ENCODE data around the gene ARL3. TPM values are rescaled to one million over a fixed set of nuclear protein-coding genes. Genes with fewer than 3 reads are reported as not detected.

The ARL3 gene
- total RNA-seq, 3 donors from 2014 or later, result 2.4 to 11.2 (median 4.4) TPM

DNA sequence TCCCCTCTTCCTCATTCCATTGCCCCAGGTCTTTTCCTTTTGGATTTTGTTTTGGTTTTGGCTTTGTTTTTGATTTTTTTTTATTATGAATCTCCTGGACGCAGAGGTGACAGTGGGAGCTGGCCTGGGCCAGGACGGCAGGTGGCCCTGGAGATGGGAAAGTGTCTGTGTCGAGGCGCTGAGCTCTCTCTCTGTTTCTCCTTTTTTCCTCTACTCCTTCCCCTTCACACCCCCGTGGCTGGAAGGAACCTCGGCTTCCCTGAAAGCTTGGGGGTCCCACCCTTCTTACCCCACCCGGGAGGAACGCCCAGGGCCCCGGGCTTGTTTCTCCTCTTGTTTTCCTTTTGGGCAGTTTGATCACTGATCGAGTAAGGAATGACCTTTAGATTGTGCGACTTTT, 56.7 kb downstream of the ARL3 start:
- DNase-seq (peak in 1 of 3 donors; percentile 40), ATAC-seq (no peak)
- no peaks in the 10 kb centered on the region for H3K9me3 ChIP-seq
- TF ChIP-seq CTCF (IDR thresholded peaks at IDR 0.05), result no peak
- no peak overlapping the region for H3K4me3 ChIP-seq
- H3K4me1 ChIP-seq (ENCODE audit: low read depth), result peaks cover 32% of the 10 kb centered on the region
- intact Hi-C loops (cut with DNase I, micrococcal nuclease), result no loop called here
- H3K36me3 ChIP-seq (ENCODE audit: low read depth), result no peaks in the 10 kb centered on the region

DNA sequence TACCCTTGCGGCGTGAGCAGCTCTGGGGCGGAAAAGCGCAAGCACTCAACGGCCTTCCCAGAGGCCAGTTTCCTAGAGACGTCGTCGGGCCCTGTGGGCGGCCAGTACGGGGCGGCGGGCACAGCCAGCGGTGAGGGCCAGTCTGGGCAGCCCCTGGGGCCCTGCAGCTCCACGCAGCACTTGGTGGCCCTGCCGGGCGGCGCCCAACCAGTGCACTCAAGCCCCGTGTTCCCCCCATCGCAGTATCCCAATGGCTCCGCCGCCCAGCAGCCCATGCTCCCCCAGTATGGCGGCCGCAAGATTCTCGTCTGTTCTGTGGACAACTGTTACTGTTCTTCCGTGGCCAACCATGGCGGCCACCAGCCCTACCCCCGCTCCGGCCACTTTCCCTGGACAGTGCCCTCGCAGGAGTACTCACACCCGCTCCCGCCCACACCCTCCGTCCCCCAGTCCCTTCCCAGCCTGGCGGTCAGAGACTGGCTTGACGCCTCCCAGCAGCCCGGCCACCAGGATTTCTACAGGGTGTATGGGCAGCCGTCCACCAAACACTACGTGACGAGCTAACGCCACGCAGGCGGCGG, 57.3 kb downstream of the ARL3 start:
- H3K4me1 ChIP-seq (ENCODE audit: low read depth), result peaks cover 33% of the 10 kb centered on the region
- ATAC-seq (no peak), DNase-seq (peak in 1 of 3 donors; percentile 53)
- TF ChIP-seq CTCF (IDR thresholded peaks at IDR 0.05), result no peak
- intact Hi-C loops (cut with DNase I, micrococcal nuclease), result no loop called here
- H3K36me3 ChIP-seq (ENCODE audit: low read depth), result no peaks in the 10 kb centered on the region
- no peaks in the 10 kb centered on the region for H3K9me3 ChIP-seq
- no peak overlapping the region for H3K4me3 ChIP-seq

- Histone ChIP-seq H3K4me3 (no peak overlapping the region), H3K36me3 (ENCODE audit: low read depth) (no peaks in the 10 kb centered on the region), H3K9me3 (no peaks in the 10 kb centered on the region), H3K4me1 (ENCODE audit: low read depth) (peaks cover 39% of the 10 kb centered on the region)
- no peak for TF ChIP-seq CTCF (IDR thresholded peaks at IDR 0.05)
- ATAC-seq (no peak), DNase-seq (peak in 1 of 3 donors; percentile 26)
- intact Hi-C loops (cut with DNase I, micrococcal nuclease), result no loop called here
Observed at GRCh38 chr10:102656026-102656425, 58.2 kb downstream of the ARL3 start.

GRCh38 chr10:102654969-102655368, 59.2 kb downstream of the ARL3 start:
- intact Hi-C loops (cut with DNase I, micrococcal nuclease), result no loop called here
- ATAC-seq, result no peak
- peak in 1 of 3 donors; percentile 26 for DNase-seq
- TF ChIP-seq CTCF (IDR thresholded peaks at IDR 0.05), result no peak
- H3K4me3 ChIP-seq, result no peak overlapping the region
- H3K9me3 ChIP-seq, result no peaks in the 10 kb centered on the region
- H3K4me1 ChIP-seq (ENCODE audit: low read depth), result peaks cover 41% of the 10 kb centered on the region
- H3K36me3 ChIP-seq (ENCODE audit: low read depth), result no peaks in the 10 kb centered on the region

GRCh38 chr10:102654566-102654965, 59.6 kb downstream of the ARL3 start:
- Histone ChIP-seq H3K36me3 (ENCODE audit: low read depth) (no peaks in the 10 kb centered on the region), H3K4me1 (ENCODE audit: low read depth) (peaks cover 44% of the 10 kb centered on the region), H3K9me3 (no peaks in the 10 kb centered on the region), H3K4me3 (no peak overlapping the region)
- ATAC-seq (no peak), DNase-seq (peak in 1 of 3 donors; percentile 25)
- TF ChIP-seq CTCF (IDR thresholded peaks at IDR 0.05), result no peak
- intact Hi-C loops (cut with DNase I, micrococcal nuclease), result no loop called here

DNA sequence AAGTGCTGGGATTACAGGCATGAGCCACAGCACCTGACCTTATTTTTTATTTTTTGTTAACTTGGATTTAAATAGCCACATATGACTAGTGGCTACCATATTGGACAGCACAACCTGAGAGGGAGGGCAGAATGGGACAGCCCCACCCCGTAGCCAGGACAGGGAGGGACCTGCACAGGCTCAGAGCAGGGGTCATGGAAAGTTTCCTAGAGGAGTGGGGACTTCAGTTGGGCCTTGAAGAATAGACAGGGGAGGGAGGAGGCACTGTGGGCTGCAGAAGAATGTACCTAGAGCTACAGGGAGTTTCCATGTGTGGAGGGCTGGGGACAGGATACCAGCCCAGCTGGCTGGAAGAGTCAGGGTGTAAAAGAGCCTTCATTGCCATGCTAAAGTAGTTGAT, 61.1 kb downstream of the ARL3 start:
- ATAC-seq (no peak), DNase-seq (peak in 1 of 3 donors; percentile 13)
- Histone ChIP-seq H3K36me3 (ENCODE audit: low read depth) (no peaks in the 10 kb centered on the region), H3K9me3 (no peaks in the 10 kb centered on the region), H3K4me1 (ENCODE audit: low read depth) (peaks cover 51% of the 10 kb centered on the region), H3K4me3 (no peak overlapping the region)
- no peak for TF ChIP-seq CTCF (IDR thresholded peaks at IDR 0.05)
- intact Hi-C loops (cut with DNase I, micrococcal nuclease), result no loop called here

Data from mucosa of descending colon (tissue), 3 donors.